Tongue (tissue), 2 donors: ENCODE results near the gene SLX4IP. TPM values are rescaled to one million over a fixed set of nuclear protein-coding genes. Genes with fewer than 3 reads are reported as not detected.
A peak's percentile ranks its signal among the peaks of the same experiment; 100 is the strongest.

ENCODE experiments used
- DNase-seq: peaks from one replicate; pipeline ENCODE4 v3.0.0-alpha.2; 2015
- total RNA-seq: library from RNA; depleted of rRNA; stranded (reverse); fragments of >200 nt; gene quantifications from one replicate; pipeline ENCODE4 v1.2.3, GENCODE V29; 2014

SLX4IP gene
- total RNA-seq, 1 donor from 2014 or later, result 7.6 TPM

DNA sequence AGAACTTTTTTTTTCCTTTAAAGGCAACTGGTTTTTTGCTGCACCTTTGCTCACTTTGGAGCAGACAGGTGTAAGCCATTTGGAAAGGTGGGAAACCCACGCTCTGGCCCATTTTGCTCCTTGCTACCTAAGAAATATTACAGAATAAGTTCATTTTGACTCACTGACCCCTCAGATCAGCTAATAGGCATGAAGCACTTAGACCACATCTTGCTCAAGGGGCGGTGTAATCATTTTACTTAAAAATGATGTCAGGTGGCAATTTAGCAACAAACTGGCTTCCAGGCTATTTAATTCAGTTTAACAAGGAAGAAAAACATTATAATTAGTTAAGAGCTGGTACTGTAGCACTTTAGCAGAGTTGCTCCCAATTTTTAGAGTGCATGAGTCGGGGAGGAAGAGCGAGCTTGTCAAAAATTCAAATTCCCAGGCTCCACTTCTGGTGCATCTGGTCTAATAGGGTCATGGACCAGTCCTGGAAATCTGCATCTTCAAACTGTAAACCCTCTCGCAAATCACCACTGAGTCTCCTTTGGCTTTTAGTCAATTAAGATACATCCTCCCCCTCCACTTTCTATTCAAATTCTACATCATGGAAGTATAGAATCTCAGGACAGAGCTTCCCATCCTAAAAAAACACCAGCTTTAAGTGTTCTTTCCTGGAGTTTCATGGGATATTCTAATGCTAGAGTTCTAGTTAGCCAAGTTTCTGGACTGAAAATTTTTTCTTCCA, 200.5 kb downstream of the SLX4IP start:
- no peak for DNase-seq

DNA sequence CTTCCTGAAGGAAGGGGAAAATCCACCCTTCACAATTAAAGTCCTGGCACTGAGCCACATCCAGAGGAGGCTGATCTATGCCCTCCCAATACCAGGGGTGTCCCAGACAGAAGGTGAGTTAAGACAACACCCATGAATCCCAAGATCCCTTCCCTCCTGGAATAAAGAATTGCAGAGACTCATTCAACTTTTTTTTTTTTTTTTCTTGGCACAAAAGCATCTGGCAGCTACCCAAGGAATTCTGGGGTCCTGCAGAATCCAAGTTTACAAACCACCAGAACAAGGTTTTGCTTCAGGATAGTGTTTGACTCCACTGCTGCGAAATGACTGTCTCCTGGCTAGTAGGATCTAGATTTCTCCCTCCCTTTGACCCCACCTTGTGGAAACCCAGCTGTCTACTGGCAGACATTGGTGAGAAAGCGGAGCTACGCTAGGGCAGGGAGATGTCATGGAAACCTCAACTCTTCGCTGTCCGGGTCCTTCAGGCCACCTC, 201.3 kb downstream of the SLX4IP start:
- DNase-seq, result peak; percentile 80

DNA sequence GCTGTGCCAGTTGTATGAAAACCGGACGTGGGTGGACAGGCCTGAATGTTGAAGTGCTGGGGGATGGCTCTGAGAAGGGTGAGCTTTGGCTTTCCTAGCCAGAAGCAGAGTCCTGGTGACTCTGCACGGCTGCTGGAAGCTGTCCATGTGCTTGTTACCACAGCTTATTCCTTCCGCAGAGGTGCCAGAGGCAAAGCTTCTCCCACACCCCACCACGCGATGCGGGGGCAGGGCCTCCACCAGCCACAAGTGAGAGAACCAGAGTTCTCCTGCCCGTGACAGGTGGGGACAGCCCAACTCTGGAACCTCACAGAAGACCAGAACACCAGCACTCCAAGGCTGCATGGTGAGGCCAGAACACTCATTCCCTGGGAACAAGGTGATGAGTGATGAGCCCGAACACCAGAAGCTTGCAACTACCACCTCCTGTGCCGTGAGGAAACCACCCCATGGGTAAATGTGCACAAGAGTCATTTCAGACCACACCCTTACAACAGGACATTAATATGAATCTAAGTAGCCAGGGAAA, 202.0 kb downstream of the SLX4IP start:
- no peak for DNase-seq

DNA sequence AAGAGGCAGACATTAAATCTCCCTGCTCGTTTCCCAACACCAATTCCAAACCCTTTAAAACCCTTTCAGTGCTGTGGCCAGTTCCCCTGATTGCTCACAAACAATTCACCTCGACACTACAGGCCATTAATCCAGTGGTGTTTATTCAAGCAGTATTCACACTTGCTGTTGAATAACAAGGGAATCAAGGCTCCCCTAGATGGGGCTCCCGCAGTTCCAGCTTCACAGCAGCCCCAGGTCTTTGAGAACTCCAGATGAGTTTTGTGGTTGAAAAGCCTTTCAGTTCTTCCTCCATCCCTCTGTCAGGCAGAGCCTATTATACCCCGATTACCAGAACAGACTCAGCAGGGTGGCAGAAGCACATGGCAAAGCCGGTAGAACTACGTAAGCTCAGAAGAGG, 202.5 kb downstream of the SLX4IP start:
- no peak for DNase-seq

DNA sequence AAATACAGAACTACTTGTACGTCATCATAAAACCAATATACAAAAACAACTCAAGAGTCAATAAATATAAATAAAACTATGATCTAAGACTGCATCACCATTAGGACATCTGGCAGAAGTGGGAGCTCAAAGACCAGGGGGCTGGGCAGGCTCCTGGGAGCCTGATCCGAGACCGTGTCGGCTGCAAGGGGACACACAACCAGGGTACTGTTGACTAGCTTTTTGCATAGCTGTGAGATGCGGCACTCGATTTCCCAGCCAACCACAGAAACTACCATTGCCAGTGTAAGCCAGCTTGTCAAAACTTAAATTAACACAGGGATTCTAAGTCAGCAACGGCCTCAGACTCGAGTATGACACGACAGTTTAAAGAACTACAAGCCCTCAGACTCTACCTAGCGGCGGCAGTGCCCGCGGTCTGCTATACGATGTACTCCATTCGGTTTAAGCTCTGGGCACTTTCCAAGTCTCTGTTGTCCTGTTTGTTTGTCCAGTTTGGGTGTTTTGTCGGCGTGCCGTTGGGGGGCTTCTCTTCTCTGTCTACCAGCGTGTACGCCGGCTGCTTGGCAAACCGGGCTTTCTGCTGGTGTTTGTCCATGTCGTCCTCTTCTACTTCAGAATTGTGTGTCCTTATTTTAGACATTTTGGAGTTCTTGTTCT, 204.1 kb downstream of the SLX4IP start:
- DNase-seq, result no peak

DNA sequence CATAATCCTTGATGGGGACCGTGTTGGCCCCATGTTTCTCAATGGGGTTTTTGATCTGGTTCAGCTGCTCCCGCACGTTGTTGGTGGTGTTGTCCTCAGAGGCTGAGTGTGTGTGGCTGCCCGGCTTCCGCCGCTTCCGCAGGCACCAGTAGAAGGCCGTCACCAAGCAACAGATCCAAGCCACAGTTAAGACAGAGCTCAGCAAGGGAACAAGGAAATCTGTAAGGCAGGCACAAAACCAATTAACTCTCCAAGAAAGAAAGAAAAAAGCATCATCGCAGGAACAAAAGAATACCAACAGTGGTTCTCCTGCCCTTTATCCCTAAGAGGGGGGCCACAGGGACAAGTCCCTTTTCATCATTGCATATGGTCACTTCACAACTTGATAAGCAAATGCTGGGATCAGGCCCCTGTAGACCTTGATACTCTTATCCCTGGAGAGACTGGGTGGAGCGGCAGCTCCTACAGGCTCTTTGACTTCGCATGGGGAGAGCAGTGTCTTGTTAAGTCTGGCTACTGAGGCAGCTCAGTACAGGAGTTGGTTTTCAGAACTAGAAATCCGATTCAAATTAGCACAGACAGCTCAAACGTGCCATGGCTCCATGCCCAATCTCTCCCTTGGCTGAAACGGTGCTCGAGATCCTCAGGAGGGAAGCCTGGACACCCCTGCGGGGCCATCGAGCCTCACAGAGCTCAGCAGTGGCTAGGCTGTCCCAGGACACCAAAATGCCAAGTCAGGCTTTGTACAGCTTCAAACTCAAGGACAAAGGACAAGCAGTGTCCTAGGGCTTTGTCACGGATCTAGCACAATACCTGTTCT, 204.8 kb downstream of the SLX4IP start:
- no peak for DNase-seq

DNA sequence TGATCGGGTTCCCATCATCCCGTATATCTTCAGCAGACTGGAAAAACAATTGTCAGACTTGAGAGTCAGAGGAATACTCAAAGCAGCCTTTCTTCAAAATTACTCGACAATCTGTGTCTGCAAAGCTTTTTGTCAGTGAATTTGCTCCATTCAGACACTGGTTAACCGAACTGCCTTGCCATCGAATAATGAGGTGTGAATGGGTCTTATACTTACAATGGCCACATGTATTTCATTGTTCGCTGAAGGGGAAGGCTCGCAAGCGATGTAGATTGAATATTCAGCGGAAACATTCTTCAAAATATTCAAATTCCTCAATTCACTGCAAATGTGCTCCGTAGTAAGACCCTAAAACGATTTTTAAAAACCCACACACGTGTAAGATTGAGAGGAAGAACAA, 205.8 kb downstream of the SLX4IP start:
- no peak for DNase-seq

DNA sequence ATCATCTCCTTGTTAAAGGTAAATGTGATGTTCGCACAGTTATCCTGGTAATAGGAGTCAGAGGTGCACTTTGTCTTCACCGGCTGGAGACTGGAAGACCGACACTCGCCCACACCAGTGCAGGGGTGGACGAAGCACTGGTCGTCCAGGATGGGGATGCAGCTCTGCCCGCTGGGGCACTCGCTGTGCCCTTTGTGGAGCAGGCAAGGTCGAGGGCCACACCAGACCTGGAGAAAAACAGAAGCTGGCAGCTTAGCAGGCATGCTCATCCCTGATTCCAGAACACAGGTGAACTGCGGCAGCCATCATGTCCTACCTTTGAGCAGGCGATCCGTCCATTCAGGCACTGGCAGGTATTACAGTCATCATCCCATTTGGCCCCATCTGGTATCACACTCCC, 206.4 kb downstream of the SLX4IP start:
- no peak for DNase-seq

DNA sequence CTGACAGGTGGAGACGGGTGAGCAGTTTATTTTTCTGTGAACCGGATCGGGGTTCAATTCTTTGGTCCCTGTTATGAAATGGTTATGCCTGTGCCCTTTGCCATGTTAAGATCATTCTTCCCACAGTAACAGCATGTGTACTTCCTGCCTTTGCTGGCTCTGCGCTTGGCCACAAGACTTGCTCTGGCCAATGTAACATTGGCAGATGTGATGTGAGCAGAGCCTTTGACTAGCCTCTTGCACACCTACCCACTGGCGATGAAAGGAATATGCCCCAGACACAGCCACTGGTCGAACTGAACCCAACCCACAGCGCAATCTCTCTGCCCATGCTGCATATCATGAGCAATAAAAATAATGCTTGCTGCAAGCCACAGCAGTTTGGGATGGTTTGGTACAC, 206.8 kb downstream of the SLX4IP start:
- DNase-seq, result no peak

DNA sequence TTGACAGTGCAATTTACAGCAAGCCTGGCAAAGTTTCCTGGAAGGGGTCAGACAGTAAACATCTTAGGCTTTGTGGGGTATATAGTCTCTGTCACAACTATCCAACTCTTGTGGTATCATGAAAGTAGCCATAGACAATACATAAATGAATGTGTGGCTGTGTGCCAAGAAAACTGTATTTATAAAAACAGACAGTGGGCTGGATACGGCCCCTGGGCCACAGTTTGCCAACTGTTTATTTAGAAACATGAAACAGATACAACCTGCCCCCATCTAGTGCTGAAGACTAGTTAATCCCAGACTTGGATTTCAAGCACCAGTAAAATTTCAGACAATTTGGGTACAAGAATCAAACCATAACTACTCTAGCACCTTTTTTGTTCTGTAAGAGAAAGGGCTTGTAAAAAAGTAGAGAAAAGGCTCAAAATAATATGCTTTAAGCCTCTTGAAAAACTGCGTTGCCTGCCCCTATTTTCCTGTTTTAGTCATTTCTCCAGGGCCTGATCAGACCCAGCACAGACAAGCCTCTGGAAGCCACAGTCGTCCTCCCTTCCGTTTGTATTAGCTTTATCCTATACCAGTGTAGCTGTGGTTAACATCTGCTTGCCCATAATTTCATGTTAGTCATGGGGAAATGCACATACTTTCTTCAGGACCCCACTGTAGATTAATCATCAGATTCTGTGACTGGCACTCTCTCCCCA, 207.9 kb downstream of the SLX4IP start:
- DNase-seq, result no peak

DNA sequence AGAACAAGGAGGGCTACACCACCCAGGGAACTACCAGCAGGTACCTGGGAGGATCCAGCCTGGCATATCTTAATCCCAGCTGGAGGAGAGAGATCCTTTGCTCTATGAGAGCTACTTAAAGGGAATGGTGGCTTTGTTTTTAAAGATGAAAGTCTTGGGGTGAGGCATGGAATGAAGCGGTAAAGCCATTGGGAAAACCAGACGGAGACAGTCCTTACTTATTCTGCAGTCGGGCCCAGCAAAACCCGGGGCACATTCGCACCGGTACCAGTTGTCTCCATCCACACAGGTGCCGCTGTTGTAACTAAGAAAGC, 208.4 kb downstream of the SLX4IP start:
- DNase-seq, result no peak

DNA sequence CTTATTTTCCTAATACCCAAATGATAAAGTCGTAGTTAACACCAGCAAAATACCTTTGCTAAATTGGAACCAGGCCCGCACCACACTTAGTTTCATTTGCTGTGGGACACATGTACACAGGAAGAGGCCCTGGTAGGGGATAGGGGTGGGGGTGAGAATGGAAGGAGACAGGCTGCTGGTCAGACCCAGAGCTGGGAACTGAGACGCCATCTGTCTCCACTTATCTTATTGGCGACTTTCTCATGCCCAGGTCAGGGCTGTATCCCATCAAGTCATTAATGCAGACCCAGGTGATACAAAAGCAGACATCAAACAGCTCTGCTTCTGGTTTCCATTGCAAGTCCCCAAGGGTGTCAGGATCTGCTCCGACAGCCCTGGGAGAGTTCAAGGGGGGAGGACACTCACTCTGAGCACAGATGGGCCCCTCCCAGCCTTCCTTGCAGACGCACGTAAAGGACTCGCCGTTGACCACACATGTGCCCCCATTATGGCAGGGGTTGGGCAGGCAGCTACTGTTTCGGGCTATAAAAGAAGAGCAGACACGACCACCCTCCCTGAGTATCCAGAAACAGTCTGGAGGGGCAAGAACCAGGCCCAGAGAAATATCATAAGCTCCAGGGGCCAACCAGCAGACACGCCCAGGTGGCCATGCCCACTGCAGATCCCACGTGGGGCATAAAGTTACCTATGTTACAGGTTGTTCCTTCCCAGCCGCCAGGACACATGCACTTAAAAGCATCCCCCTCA, 209.5 kb downstream of the SLX4IP start:
- DNase-seq, result no peak

DNA sequence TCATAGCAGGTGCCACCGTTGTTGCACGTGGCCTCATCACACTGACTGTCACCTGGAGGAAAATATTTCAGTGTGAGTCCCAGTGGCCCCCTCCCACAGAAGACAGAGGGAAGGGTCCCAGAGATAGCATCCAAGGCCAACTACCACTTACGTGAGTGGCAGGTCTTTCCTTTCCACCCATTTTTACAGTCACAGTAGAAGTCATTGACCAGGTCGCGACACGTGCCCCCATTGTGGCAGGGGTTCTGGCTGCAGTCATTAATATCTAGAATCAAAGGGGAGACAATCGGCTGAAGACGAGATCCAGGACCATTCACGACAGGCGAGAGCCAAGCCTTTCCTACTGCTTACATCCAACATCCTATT, 210.1 kb downstream of the SLX4IP start:
- DNase-seq, result no peak

DNA sequence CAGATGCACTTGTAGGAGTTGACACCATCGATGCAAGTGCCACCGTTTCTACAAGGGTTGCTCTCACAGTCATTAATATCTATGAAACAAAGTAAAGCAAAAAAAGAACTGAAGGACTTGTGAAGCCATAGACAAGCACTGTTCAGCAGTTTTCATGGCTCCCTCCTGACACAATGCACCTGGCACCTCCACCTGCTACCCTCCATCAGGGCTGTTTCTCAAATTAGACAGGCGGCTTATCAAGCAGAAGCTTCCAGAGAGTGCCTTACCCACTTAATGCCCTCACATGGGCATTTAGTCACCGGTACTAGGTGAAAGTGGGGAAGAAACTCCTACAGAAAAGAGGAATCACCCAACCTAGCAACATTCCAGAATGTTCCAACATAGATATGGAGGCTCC, 210.9 kb downstream of the SLX4IP start:
- DNase-seq, result no peak

DNA sequence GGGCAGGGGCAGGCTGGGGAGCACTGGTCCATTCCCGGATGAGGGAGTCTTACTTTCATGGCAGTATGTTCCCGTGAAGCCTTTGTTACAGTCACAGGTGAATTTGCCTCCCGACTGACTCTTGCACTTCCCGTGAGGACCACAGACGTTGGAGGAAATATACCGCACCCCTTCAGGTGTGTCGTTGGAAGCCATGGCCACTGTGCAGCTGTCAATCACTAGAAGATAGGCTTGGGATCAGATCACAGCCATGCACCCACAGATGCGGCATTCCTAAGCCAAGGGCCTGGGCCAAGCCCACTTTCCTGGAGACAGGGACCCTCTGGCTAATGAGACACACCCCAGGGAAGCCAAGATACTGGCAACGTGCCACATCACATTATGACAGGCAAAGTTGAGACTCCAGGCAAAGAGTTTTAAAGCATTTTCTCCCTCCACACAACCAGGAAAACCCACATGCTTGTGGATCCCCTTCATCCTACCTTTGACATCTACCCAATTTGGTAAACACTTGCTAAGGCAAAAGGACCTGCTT, 211.8 kb downstream of the SLX4IP start:
- no peak for DNase-seq

DNA sequence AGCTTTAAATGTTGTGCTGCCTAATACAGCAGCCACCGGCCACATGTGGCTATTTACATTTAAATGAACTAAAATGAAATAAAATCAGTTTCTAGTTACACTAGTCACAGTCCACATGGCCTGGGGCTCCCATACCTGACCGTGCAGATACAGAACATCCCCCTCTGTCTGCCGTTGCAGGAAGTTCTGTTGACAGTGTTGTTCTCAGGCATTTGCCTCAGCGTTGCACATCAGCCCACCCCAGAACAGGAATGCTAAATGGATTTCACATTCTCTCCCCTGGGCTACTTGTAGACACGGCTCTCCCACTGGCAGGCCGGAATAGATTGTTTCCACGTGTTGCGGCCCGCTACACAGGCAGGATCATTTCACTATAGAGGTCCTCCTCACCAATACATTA, 212.4 kb downstream of the SLX4IP start:
- DNase-seq, result no peak

DNA sequence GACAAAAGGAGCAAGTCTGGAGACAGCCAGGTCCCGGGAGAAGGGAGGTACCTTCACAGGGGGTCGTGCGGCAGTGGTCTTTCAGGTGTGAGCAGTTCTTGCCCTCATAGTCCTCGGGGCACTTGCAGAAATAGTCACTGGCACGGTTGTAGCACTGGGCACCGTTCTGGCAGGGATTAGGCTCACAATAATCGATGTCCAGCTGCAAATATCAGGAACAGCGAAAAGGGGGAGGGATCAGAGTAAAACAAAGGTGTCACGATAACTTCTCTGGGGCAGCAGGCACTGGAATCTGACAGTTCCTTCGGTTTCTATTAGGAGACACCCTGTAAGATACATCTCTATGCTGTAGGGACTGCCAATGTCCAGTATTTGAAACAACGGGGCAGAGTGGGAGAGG, 212.8 kb downstream of the SLX4IP start:
- no peak for DNase-seq

DNA sequence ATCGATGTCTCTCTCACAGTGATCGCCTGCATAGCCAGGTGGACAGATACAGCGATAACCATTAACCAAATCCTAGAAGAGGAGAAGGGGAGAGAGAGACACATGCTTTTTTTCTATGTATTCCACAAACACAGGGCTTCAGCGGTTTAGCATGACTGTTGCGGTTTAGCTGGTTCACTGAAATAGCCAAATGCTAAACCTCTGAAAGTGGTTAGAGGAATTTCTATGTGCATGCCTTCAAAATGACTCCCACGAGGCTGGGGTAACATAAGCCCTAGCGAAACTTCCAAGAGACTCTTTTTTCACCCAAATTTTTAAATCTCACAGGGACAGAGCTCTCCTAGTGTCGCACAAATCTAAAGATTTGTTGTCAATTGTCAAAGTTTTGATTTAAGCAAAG, 213.5 kb downstream of the SLX4IP start:
- DNase-seq, result no peak

DNA sequence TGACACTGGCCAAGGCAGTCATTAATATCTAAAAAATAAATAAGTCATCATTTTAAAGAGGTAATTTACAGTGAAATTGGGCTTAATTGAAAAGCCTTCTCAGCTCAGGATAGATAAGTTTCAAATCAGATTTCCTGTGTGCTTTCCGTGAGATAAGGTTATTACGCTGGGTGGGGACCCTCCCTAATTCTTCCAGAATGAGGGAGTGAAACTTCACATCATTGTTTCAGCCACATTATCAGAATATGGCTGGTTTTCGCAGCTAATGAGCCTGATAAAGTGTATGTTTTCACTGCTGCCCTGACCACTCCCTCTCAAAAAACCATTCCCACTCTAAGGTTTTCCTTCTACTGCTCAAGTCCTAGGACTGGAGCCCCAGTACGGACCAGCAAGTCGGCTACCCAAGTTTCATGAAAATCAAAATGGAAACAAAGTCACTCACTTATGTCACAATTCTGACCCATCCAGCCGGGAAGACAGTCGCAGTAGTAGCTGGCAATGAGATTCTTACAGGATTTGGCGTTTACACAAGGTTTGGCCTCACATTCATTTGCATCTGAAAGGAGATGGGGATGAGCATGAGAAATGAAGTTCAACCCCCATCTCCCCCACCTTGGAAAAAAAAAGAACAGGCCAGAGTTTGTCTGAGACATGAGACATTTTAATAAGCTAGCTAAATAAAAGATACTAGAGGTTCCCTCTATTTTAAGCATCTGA, 214.1 kb downstream of the SLX4IP start:
- DNase-seq, result no peak

DNA sequence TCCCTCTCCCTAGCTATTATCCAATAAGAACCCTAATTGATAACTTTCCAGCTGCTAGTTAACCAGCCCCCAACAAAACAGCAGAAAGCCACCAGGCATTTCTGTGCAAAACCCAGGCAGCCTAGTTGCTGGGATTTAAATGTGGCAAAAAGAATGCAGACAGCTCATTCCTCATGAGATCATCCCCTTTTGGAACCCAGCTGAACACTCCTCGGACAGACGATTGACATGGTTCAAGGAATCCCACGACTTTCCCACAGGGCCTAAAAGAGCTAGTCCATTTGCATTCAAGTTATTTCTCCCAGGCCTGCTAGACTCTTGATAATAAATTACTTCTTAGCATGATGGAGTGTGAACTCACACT, 214.7 kb downstream of the SLX4IP start:
- DNase-seq, result no peak
